Kidney (tissue), 14 donors: ENCODE results near the gene DDX39B. TPM values are rescaled to one million over a fixed set of nuclear protein-coding genes. Genes with fewer than 3 reads are reported as not detected.
"Not testable (repeated sequence)": the region's sequence is repeated elsewhere in the genome, so short reads cannot be mapped to it uniquely, and the experiment has no call there.

Experiments used
- DNase-seq, 5 donors: peaks; one replicate each; pipeline ENCODE4 v3.0.0-alpha.2; 2013 to 2020
- FAIRE-seq: peaks from 2 replicates; lab custom pipeline; 2012; peaks lifted over from hg19 to GRCh38; lab: Jason Lieb, UNC
- H3K27ac ChIP-seq, 2 donors: one replicate each; pipeline ENCODE4 v1.7.0; 2013; ENCODE audit warnings: low read depth in 2 of 2, low read length in 2 of 2, inconsistent platforms in 1 of 2
- H3K27me3 ChIP-seq: one replicate; pipeline ENCODE4 v1.7.1; 2013; ENCODE audit warnings: low read length, inconsistent platforms; ENCODE audit not compliant: control insufficient read depth, insufficient read depth
- H3K36me3 ChIP-seq, 3 donors: one replicate each; pipeline versions ENCODE4 v1.7.0 to v1.7.1; 2013; ENCODE audit warnings: low read length in 3 of 3, control low read depth in 1 of 3, inconsistent platforms in 1 of 3; ENCODE audit not compliant: insufficient read depth in 3 of 3, control insufficient read depth in 2 of 3
- H3K4me1 ChIP-seq, 3 donors: one replicate each; pipeline versions ENCODE4 v1.7.0 to v1.7.1; 2013; ENCODE audit warnings: low read length in 3 of 3, inconsistent platforms in 1 of 3, low read depth in 1 of 3; ENCODE audit not compliant: control insufficient read depth in 2 of 3, insufficient read depth in 2 of 3
- H3K4me3 ChIP-seq, 3 donors: one replicate each; pipeline versions ENCODE4 v1.7.0 to v1.8.1; 2013; ENCODE audit warnings: low read length in 3 of 3, control low read depth in 1 of 3, inconsistent platforms in 1 of 3
- H3K9ac ChIP-seq, 3 donors: one replicate each; pipeline versions ENCODE4 v1.7.0 to v1.7.1; 2013; ENCODE audit warnings: low read length in 3 of 3, control low read depth in 1 of 3, inconsistent platforms in 1 of 3
- H3K9me3 ChIP-seq, 3 donors: one replicate each; pipeline versions ENCODE4 v1.7.0 to v1.7.1; 2013; ENCODE audit warnings: low read length in 3 of 3, control low read depth in 1 of 3, inconsistent platforms in 1 of 3; ENCODE audit not compliant: control insufficient read depth in 2 of 3, insufficient read depth in 1 of 3
- intact Hi-C: fragments of 100-400 bp; cut with DNase I; formaldehyde crosslinking; loops from one replicate; pipeline ENCODE4 v1.11.1; 2022
- polyA plus RNA-seq: library from polyadenylated mRNA; stranded (reverse); fragments of 350-450 nt; fragmentation: Illumina TruSeq; extraction: RNeasy Lipid Tissue Mini Kit (QIAGEN cat#74804); gene quantifications from one replicate; pipeline ENCODE4 v1.2.3, GENCODE V29; 2014; ENCODE audit warnings: low read depth, low replicate concordance; ENCODE audit not compliant: insufficient read depth
- total RNA-seq: library from RNA; stranded (reverse); fragmentation: NEBNext Ultra II Directional; extraction: Animal tissue kit (Norgen Biotek cat#: 25700); gene quantifications from one replicate; pipeline ENCODE4 v1.2.1, GENCODE V29; 2021
- TF ChIP-seq, protein P1 (sequence below): IDR thresholded peaks from 3 replicates; pipeline ENCODE4 v1.5.1; 2012; ENCODE audit warnings: mild to moderate bottlenecking, moderate library complexity, borderline replicate concordance; ENCODE audit not compliant: insufficient read depth; ENCODE audit errors: extremely low read depth
- donor health status: control.
- donor health status: control.
- donor health status: control.
- donor health status: control.
- donor health status: control.
- donor health status: DM: yes; HTN: yes; CAD: no.
- donor health status: Normal renal cell carcinoma (clear cell type).

The DDX39B gene
- total and polyA plus RNA-seq, 2 donors from 2014 or later = 183 to 295 TPM

DNA sequence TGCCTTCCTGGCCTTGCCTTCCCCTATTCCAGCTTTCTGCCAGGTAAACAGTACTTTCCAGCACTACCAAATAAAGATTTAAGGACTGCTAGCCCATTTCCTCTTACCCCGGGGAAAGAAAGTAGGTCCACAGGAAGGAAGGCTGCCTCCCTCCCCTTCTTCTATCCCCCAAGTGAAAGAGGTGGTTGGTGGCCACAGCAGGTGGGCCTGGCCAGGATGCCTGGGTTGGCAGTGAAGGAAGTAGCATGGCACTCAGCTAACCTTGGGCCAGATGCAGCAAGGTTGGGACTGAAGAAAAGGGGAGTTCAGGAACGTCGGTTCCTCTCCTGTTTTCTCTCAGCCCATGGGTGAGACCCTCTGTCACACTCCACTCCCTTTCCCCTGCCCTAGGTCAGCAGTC is 14.5 kb upstream of the DDX39B start:
- Histone ChIP-seq H3K27ac (no peak overlapping the region), H3K4me3 (no peak overlapping the region), H3K36me3 (peaks cover 0 to 25% (median 9%) of the 10 kb centered on the region in 3 donors), H3K4me1 (peaks cover 0 to 18% (median 0%) of the 10 kb centered on the region in 3 donors), H3K9ac (no peak overlapping the region), H3K9me3 (no peaks in the 10 kb centered on the region), H3K27me3 (no peaks in the 10 kb centered on the region)
- peak in 1 of 5 donors; percentile 32 for DNase-seq
- TF ChIP-seq, protein P1, sequence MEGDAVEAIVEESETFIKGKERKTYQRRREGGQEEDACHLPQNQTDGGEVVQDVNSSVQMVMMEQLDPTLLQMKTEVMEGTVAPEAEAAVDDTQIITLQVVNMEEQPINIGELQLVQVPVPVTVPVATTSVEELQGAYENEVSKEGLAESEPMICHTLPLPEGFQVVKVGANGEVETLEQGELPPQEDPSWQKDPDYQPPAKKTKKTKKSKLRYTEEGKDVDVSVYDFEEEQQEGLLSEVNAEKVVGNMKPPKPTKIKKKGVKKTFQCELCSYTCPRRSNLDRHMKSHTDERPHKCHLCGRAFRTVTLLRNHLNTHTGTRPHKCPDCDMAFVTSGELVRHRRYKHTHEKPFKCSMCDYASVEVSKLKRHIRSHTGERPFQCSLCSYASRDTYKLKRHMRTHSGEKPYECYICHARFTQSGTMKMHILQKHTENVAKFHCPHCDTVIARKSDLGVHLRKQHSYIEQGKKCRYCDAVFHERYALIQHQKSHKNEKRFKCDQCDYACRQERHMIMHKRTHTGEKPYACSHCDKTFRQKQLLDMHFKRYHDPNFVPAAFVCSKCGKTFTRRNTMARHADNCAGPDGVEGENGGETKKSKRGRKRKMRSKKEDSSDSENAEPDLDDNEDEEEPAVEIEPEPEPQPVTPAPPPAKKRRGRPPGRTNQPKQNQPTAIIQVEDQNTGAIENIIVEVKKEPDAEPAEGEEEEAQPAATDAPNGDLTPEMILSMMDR = no peak
- FAIRE-seq = no peak
- intact Hi-C loops = no loop called here

DNA sequence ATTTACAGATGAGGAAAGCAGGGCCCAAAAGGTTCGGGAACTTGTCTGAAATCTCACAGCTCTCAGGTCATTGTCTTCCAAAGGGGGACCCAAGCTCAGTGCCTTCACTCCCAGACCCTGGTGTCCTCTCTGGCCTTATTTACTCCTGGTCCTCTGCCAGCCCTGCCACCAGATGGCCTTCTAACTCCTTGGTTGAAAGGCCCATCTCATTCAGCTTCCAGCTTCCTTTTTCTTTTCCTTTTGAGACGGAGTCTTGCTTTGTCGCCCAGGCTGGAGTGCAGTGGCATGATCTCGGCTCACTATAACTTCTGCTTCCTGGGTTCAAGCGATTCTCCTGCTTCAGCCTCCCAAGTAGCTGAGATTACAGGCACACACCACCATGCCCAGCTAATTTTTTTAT is 9.6 kb upstream of the DDX39B start:
- TF ChIP-seq, protein P1 = peak; percentile 60
- H3K27ac ChIP-seq, H3K9ac ChIP-seq, H3K4me3 ChIP-seq, FAIRE-seq, H3K27me3 ChIP-seq, H3K9me3 ChIP-seq, intact Hi-C loops: not testable (repeated sequence)
- Histone ChIP-seq H3K4me1 (peaks cover 0 to 14% (median 7%) of the 10 kb centered on the region in 3 donors), H3K36me3 (peaks cover 0 to 12% (median 5%) of the 10 kb centered on the region in 3 donors)
- DNase-seq = peak in 2 of 5 donors; percentile 30 to 51

DNA sequence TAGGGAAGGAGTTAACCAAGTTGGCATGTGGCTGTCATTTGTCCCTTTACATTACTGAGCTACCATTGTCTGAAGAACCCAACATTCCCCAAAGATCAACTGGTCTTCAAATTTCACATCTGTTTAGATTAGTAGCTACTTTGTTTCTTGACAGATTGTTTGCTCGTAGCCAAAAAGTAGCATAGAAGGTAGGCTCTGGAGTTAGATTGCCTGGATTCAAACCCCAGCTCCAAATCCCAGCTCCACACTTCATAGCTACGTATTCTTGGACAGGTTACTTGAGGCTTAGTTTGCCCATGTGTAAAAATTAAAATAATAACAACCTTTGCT is 6.7 kb upstream of the DDX39B start:
- Histone ChIP-seq H3K4me1 (peaks cover 0 to 14% (median 7%) of the 10 kb centered on the region in 3 donors), H3K36me3 (peaks cover 0 to 10% (median 5%) of the 10 kb centered on the region in 3 donors), H3K27me3 (no peaks in the 10 kb centered on the region), H3K9ac (peak overlapping the region in 2 of 3 donors; percentile 63 to 87), H3K27ac (no peak overlapping the region), H3K9me3 (no peaks in the 10 kb centered on the region), H3K4me3 (peak overlapping the region in 1 of 3 donors; percentile 64)
- DNase-seq (no peak), FAIRE-seq (no peak)
- intact Hi-C loops = no loop called here
- TF ChIP-seq, protein P1 = no peak
